ENCODE measurements around the gene HYLS1. TPM values are rescaled to one million over a fixed set of nuclear protein-coding genes. Genes with fewer than 3 reads are reported as not detected.

HYLS1 gene
- total RNA-seq, 1 experiment from 2014 or later: 16.7 TPM

DNA sequence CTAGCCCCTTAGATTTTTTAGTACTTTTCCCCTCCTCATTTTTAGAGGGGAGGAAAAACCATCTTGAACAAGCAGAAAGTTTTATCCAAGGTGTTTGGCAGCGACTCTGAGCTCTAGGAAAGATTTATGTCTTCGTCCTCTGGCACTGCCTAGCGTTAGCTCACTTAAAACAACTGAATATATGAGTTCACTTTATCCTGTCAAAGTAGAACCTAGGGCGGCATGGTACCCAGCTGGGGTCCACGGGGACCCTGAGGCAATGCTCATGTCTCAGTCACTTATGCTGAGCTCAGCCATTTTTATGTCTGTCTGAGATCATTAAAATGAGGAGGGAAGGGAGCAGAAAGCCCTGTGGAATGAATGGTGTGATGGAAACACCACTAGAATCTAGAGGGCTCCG, 44.2 kb downstream of the HYLS1 start:
- no peaks in the 10 kb centered on the region for H3K4me1 ChIP-seq (replicated peaks; ENCODE audit: insufficient read depth)
- POLR2A ChIA-PET (ENCODE audit: unreplicated experiment): no interaction called here
- no peak overlapping the region for H3K27ac ChIP-seq
- H3K4me3 ChIP-seq: no peak overlapping the region
- H4K20me1 ChIP-seq (ENCODE audit: insufficient read depth): no peaks in the 10 kb centered on the region
- no peaks in the 10 kb centered on the region for H3K9me3 ChIP-seq (ENCODE audit: insufficient read depth, low read depth)
- no peaks in the 10 kb centered on the region for H3F3A ChIP-seq (ENCODE audit: insufficient read depth, low read depth)
- DNase-seq: no peak
- BruUV-seq (replicated peaks): no TSS peak
- no peaks in the 10 kb centered on the region for H3K9me2 ChIP-seq (ENCODE audit: insufficient read depth)
- H3K36me3 ChIP-seq (ENCODE audit: low read depth): no peaks in the 10 kb centered on the region
- H3K27me3 ChIP-seq (ENCODE audit: insufficient read depth, low read depth): peaks cover 9% of the 10 kb centered on the region; the same call in 1 of the 2 replicates
- CTCF ChIA-PET: no interaction called here
- intact Hi-C loops (cut with micrococcal nuclease; ENCODE audit: unreplicated experiment): no loop called here
- H3K4me2 ChIP-seq: no peak overlapping the region
- TF ChIP-seq EZH2 (IDR thresholded peaks at IDR 0.05; ENCODE audit: low read depth) (no peak), CTCF (conservative IDR thresholded peaks at IDR 0.05) (no peak)
- no peak overlapping the region for H2AFZ ChIP-seq
- no peaks in the 10 kb centered on the region for H3K79me2 ChIP-seq (ENCODE audit: low read depth)

- Histone ChIP-seq H3K9me3 (ENCODE audit: insufficient read depth, low read depth) (no peaks in the 10 kb centered on the region), H3K4me2 (no peak overlapping the region), H3F3A (ENCODE audit: insufficient read depth, low read depth) (no peaks in the 10 kb centered on the region), H3K36me3 (ENCODE audit: low read depth) (no peaks in the 10 kb centered on the region), H3K4me3 (no peak overlapping the region), H4K20me1 (ENCODE audit: insufficient read depth) (no peaks in the 10 kb centered on the region), H3K27me3 (ENCODE audit: insufficient read depth, low read depth) (peaks cover 9% of the 10 kb centered on the region; the same call in 1 of the 2 replicates), H3K27ac (no peak overlapping the region), H3K9me2 (ENCODE audit: insufficient read depth) (no peaks in the 10 kb centered on the region), H3K79me2 (ENCODE audit: low read depth) (no peaks in the 10 kb centered on the region), H2AFZ (no peak overlapping the region), H3K4me1 (replicated peaks; ENCODE audit: insufficient read depth) (no peaks in the 10 kb centered on the region)
- intact Hi-C loops (cut with micrococcal nuclease; ENCODE audit: unreplicated experiment): no loop called here
- no peak for TF ChIP-seq CTCF (conservative IDR thresholded peaks at IDR 0.05)
- no peak for TF ChIP-seq EZH2 (IDR thresholded peaks at IDR 0.05; ENCODE audit: low read depth)
- ChIA-PET POLR2A (ENCODE audit: unreplicated experiment) (no interaction called here), CTCF (no interaction called here)
- DNase-seq: no peak
- no TSS peak for BruUV-seq (replicated peaks)
Observed at GRCh38 chr11:125932301-125932700, 44.8 kb downstream of the HYLS1 start.

GRCh38 chr11:125933030-125933813, 45.8 kb downstream of the HYLS1 start:
- Histone ChIP-seq H3K27me3 (ENCODE audit: insufficient read depth, low read depth) (peaks cover 9% of the 10 kb centered on the region; the same call in 1 of the 2 replicates), H3F3A (ENCODE audit: insufficient read depth, low read depth) (no peaks in the 10 kb centered on the region), H3K79me2 (ENCODE audit: low read depth) (no peaks in the 10 kb centered on the region), H3K36me3 (ENCODE audit: low read depth) (no peaks in the 10 kb centered on the region), H2AFZ (no peak overlapping the region), H3K9me2 (ENCODE audit: insufficient read depth) (no peaks in the 10 kb centered on the region), H3K9me3 (ENCODE audit: insufficient read depth, low read depth) (no peaks in the 10 kb centered on the region), H3K4me1 (replicated peaks; ENCODE audit: insufficient read depth) (no peaks in the 10 kb centered on the region), H3K27ac (no peak overlapping the region), H3K4me2 (no peak overlapping the region), H3K4me3 (no peak overlapping the region), H4K20me1 (ENCODE audit: insufficient read depth) (no peaks in the 10 kb centered on the region)
- TF ChIP-seq EZH2 (IDR thresholded peaks at IDR 0.05; ENCODE audit: low read depth) (no peak), CTCF (conservative IDR thresholded peaks at IDR 0.05) (no peak)
- no TSS peak for BruUV-seq (replicated peaks)
- DNase-seq: no peak
- intact Hi-C loops (cut with micrococcal nuclease; ENCODE audit: unreplicated experiment): no loop called here
- ChIA-PET POLR2A (ENCODE audit: unreplicated experiment) (no interaction called here), CTCF (interaction anchor here (0.6 kb wide), 1 partner anchor 268 kb away, joined by 3 read pairs; no protein-coding TSS in a partner anchor)
